Measurements from ENCODE around the gene BRD3. TPM values are rescaled to one million over a fixed set of nuclear protein-coding genes. Genes with fewer than 3 reads are reported as not detected.

The BRD3 gene
- total and polyA plus RNA-seq, 2 of the 8 experiments (the other 6 are each of a cell fraction or from before 2014, with no cell fraction given), result 31.0 to 82.7 TPM

GRCh38 chr9:133987946-133988665, 79.7 kb downstream of the BRD3 start:
- Histone ChIP-seq H3K36me3 (ENCODE audit: control insufficient read depth in 2 of 4, insufficient read depth in 4 of 4, low read length in 3 of 4) (no peaks in the 10 kb centered on the region), H3K56ac (replicated peaks; ENCODE audit: insufficient read length, low read depth, low read length) (no peak overlapping the region), H2BK20ac (ENCODE audit: low read length) (no peak overlapping the region), H3K23me2 (ENCODE audit: low read depth, low read length) (peaks cover 4% of the 10 kb centered on the region; the same call in 1 of the 2 replicates), H2BK120ac (replicated peaks; ENCODE audit: low read depth, low read length) (no peak overlapping the region), H3K27ac (ENCODE audit: low read depth, low read length) (no peak overlapping the region), H4K8ac (ENCODE audit: extremely low read depth, insufficient read depth, low read length) (no peak overlapping the region), H2BK15ac (ENCODE audit: low read length) (no peak overlapping the region), H3K4me1 (replicated peaks in 1 of 4; ENCODE audit: control insufficient read depth in 3 of 4, insufficient read depth in 4 of 4, low read length in 3 of 4) (peaks cover 0 to 18% (median 8%) of the 10 kb centered on the region in 4 experiments; a peak in 5 of 7 replicates), H3K4me3 (ENCODE audit: extremely low read depth in 1 of 4, insufficient read depth in 2 of 4, low read depth in 3 of 4, low read length in 4 of 4) (no peak overlapping the region), H2AFZ (ENCODE audit: low read length) (no peak overlapping the region), H2AK5ac (ENCODE audit: low read depth, low read length) (no peak overlapping the region), H3K9ac (replicated peaks in 1 of 4; ENCODE audit: extremely low read depth in 1 of 4, low read depth in 3 of 4, low read length in 3 of 4) (no peak overlapping the region), H3K23ac (ENCODE audit: insufficient read length) (no peak overlapping the region), H3K79me1 (ENCODE audit: low read depth, low read length) (peaks cover 16% of the 10 kb centered on the region), H3K14ac (ENCODE audit: insufficient read length) (no peak overlapping the region), H4K5ac (ENCODE audit: insufficient read length, low read depth, low read length) (no peak overlapping the region), H3K79me2 (ENCODE audit: control insufficient read depth in 1 of 2, insufficient read depth in 2 of 2, low read length in 2 of 2) (peaks cover 20 to 77% of the 10 kb centered on the region in 2 experiments; a peak in 3 of 4 replicates), H2BK5ac (ENCODE audit: low read depth, low read length) (no peak overlapping the region), H4K91ac (replicated peaks; ENCODE audit: insufficient read length, low read length) (no peak overlapping the region), H3K9me3 (ENCODE audit: insufficient read depth in 2 of 2, low read depth in 1 of 2, low read length in 1 of 2) (no peaks in the 10 kb centered on the region), H3K4ac (replicated peaks; ENCODE audit: insufficient read length, low read depth, low read length) (no peak overlapping the region), H4K20me1 (replicated peaks in 1 of 2; ENCODE audit: control insufficient read depth in 1 of 2, insufficient read depth in 2 of 2, low read length in 2 of 2) (peaks cover 26 to 32% of the 10 kb centered on the region in 2 experiments), H3K4me2 (ENCODE audit: insufficient read depth in 1 of 2, low read depth in 2 of 2, low read length in 2 of 2) (no peak overlapping the region), H3K27me3 (replicated peaks in 1 of 4; ENCODE audit: control insufficient read depth in 3 of 4, extremely low read depth in 1 of 4, insufficient read depth in 3 of 4, low read length in 3 of 4) (no peaks in the 10 kb centered on the region), H3K18ac (ENCODE audit: extremely low read depth, low read length) (no peak overlapping the region), H2BK12ac (ENCODE audit: low read depth, low read length) (no peak overlapping the region)
- ChIA-PET POLR2A (ENCODE audit: partially characterized antibody) (no interaction called here), CTCF (ENCODE audit: partially characterized antibody) (interaction anchor here (0.9 to 1.2 kb wide), 3 partner anchors 31 to 206 kb away, joined by 3 to 4 read pairs (median 3); no protein-coding TSS in a partner anchor)
- TF ChIP-seq, protein P1, sequence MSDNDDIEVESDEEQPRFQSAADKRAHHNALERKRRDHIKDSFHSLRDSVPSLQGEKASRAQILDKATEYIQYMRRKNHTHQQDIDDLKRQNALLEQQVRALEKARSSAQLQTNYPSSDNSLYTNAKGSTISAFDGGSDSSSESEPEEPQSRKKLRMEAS (IDR thresholded peaks at IDR 0.05), result no peak
- DNase-seq (ENCODE audit: low read depth in 1 of 2, low spot score in 2 of 2) (no peak), FAIRE-seq (no peak)
- 89% methylated on average over 16 of the region's 16 CpGs; no CpG with 5 or more reads in 1 of the 2 experiments for WGBS, 2 experiments (ENCODE audit: extremely low coverage in 1 of 2, insufficient coverage in 1 of 2, insufficient read length in 1 of 2, insufficient replicate concordance in 2 of 2, low coverage in 1 of 2, low lambda C conversion rate in 2 of 2, missing lambda C conversion rate in 1 of 2)
